ENCODE results near the gene SH3RF2.

Gene SH3RF2

GRCh38 chr5:146047396-146047795 lies 111.0 kb downstream of the SH3RF2 start:
- Histone ChIP-seq H3K4me3 (ENCODE audit: low read depth in 1 of 5, low read length in 5 of 5) (no peak overlapping the region), H3K4me1 (ENCODE audit: control insufficient read depth in 5 of 5, insufficient read depth in 5 of 5, low read length in 5 of 5) (peaks cover 0 to 5% (median 3%) of the 10 kb centered on the region in 5 donors), H3K9ac (ENCODE audit: low read length in 5 of 5) (no peak overlapping the region), H3K36me3 (ENCODE audit: control insufficient read depth in 5 of 5, insufficient read depth in 5 of 5, low read length in 5 of 5) (no peaks in the 10 kb centered on the region), H3K9me3 (ENCODE audit: control insufficient read depth in 5 of 5, low read length in 5 of 5) (no peaks in the 10 kb centered on the region), H3K27ac (ENCODE audit: low read depth, low read length) (no peak overlapping the region), H3K27me3 (ENCODE audit: control insufficient read depth in 5 of 5, insufficient read depth in 4 of 5, low read length in 5 of 5) (peaks cover 0 to 4% (median 0%) of the 10 kb centered on the region in 5 donors)

- peaks cover 0 to 4% (median 0%) of the 10 kb centered on the region in 5 donors for H3K4me1 ChIP-seq (ENCODE audit: control insufficient read depth in 5 of 5, insufficient read depth in 5 of 5, low read length in 5 of 5)
- H3K9ac ChIP-seq (ENCODE audit: low read length in 5 of 5) = no peak overlapping the region
- peaks cover 0 to 4% (median 0%) of the 10 kb centered on the region in 5 donors for H3K27me3 ChIP-seq (ENCODE audit: control insufficient read depth in 5 of 5, insufficient read depth in 4 of 5, low read length in 5 of 5)
- H3K4me3 ChIP-seq (ENCODE audit: low read depth in 1 of 5, low read length in 5 of 5) = no peak overlapping the region
- H3K9me3 ChIP-seq (ENCODE audit: control insufficient read depth in 5 of 5, low read length in 5 of 5) = no peaks in the 10 kb centered on the region
- no peak overlapping the region for H3K27ac ChIP-seq (ENCODE audit: low read depth, low read length)
- H3K36me3 ChIP-seq (ENCODE audit: control insufficient read depth in 5 of 5, insufficient read depth in 5 of 5, low read length in 5 of 5) = no peaks in the 10 kb centered on the region
Measured at GRCh38 chr5:146048994-146049703, 112.8 kb downstream of the SH3RF2 start.

GRCh38 chr5:146049704-146050026 lies 113.3 kb downstream of the SH3RF2 start:
- no peak overlapping the region for H3K4me3 ChIP-seq (ENCODE audit: low read depth in 1 of 5, low read length in 5 of 5)
- H3K9me3 ChIP-seq (ENCODE audit: control insufficient read depth in 5 of 5, low read length in 5 of 5) = no peaks in the 10 kb centered on the region
- no peak overlapping the region for H3K27ac ChIP-seq (ENCODE audit: low read depth, low read length)
- peaks cover 0 to 4% (median 0%) of the 10 kb centered on the region in 5 donors for H3K27me3 ChIP-seq (ENCODE audit: control insufficient read depth in 5 of 5, insufficient read depth in 4 of 5, low read length in 5 of 5)
- H3K36me3 ChIP-seq (ENCODE audit: control insufficient read depth in 5 of 5, insufficient read depth in 5 of 5, low read length in 5 of 5) = no peaks in the 10 kb centered on the region
- H3K9ac ChIP-seq (ENCODE audit: low read length in 5 of 5) = no peak overlapping the region
- H3K4me1 ChIP-seq (ENCODE audit: control insufficient read depth in 5 of 5, insufficient read depth in 5 of 5, low read length in 5 of 5) = peaks cover 0 to 4% (median 0%) of the 10 kb centered on the region in 5 donors

DNA sequence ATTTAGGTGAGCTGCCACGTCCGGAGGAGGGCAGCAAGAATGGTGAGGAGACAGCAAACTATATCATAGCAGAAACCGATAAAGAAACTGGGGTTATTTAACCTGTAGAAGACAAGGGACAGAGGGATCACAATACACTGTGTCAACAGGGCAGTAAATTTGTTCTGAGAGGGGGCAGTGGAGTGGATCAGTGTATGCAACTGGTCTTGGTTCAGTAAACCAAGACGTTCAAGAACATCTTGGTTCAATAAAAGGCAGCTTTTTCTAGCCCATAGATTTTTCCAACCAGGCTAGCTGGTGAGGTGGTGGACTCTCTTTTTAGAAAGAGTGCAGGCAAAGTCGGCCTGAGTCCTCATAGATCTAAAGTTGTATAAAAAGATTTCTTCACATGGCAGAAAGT lies 113.7 kb downstream of the SH3RF2 start:
- Histone ChIP-seq H3K36me3 (ENCODE audit: control insufficient read depth in 5 of 5, insufficient read depth in 5 of 5, low read length in 5 of 5) (no peaks in the 10 kb centered on the region), H3K9ac (ENCODE audit: low read length in 5 of 5) (no peak overlapping the region), H3K4me3 (ENCODE audit: low read depth in 1 of 5, low read length in 5 of 5) (no peak overlapping the region), H3K27ac (ENCODE audit: low read depth, low read length) (no peak overlapping the region), H3K4me1 (ENCODE audit: control insufficient read depth in 5 of 5, insufficient read depth in 5 of 5, low read length in 5 of 5) (peaks cover 0 to 4% (median 0%) of the 10 kb centered on the region in 5 donors), H3K9me3 (ENCODE audit: control insufficient read depth in 5 of 5, low read length in 5 of 5) (no peaks in the 10 kb centered on the region), H3K27me3 (ENCODE audit: control insufficient read depth in 5 of 5, insufficient read depth in 4 of 5, low read length in 5 of 5) (peaks cover 0 to 4% (median 0%) of the 10 kb centered on the region in 5 donors)

DNA sequence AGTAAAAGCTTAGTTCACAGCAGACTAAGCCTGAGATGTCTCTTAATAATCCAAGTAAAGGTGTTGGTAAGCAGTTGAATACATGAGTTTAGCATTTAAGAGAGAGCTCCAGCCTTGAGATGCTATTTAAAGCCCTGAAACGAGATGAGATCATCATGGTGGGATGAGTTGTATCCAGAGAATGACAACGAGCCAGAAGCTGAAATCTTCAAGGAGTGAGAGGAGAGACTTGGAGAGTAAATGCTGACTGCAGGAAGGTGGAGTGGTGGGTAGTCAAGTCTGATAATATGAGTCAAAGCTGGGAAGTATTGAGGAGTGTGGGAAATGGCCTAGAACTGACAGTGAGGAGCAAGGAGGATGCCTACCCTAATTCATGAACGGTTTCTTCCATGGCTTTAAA lies 115.3 kb downstream of the SH3RF2 start:
- Histone ChIP-seq H3K27ac (ENCODE audit: low read depth, low read length) (no peak overlapping the region), H3K9me3 (ENCODE audit: control insufficient read depth in 5 of 5, low read length in 5 of 5) (no peaks in the 10 kb centered on the region), H3K4me1 (ENCODE audit: control insufficient read depth in 5 of 5, insufficient read depth in 5 of 5, low read length in 5 of 5) (peaks cover 0 to 4% (median 0%) of the 10 kb centered on the region in 5 donors), H3K4me3 (ENCODE audit: low read depth in 1 of 5, low read length in 5 of 5) (no peak overlapping the region), H3K36me3 (ENCODE audit: control insufficient read depth in 5 of 5, insufficient read depth in 5 of 5, low read length in 5 of 5) (peaks cover 0 to 5% (median 0%) of the 10 kb centered on the region in 5 donors), H3K27me3 (ENCODE audit: control insufficient read depth in 5 of 5, insufficient read depth in 4 of 5, low read length in 5 of 5) (peaks cover 0 to 4% (median 0%) of the 10 kb centered on the region in 5 donors), H3K9ac (ENCODE audit: low read length in 5 of 5) (no peak overlapping the region)

DNA sequence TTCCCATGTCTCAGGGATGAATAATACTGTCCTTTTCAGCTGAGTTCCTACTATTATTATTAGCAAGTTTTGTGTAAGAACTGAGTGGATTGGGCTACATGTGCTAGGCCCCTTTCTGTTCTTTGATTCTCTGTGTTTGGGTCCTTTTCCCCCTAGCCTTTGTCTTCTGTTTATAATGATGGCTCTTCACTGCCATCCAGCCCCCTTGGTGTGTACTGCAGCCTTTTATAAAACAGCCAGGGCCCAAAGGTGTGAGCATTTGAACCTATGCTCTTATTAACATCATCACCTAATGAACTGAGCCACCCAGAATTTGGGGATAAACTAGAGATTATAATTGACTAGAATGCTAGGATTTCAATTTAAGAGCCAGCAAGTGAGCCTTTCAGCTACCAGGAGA lies 116.4 kb downstream of the SH3RF2 start:
- Histone ChIP-seq H3K9ac (ENCODE audit: low read length in 5 of 5) (no peak overlapping the region), H3K4me1 (ENCODE audit: control insufficient read depth in 5 of 5, insufficient read depth in 5 of 5, low read length in 5 of 5) (no peaks in the 10 kb centered on the region), H3K4me3 (ENCODE audit: low read depth in 1 of 5, low read length in 5 of 5) (no peak overlapping the region), H3K9me3 (ENCODE audit: control insufficient read depth in 5 of 5, low read length in 5 of 5) (no peaks in the 10 kb centered on the region), H3K27ac (ENCODE audit: low read depth, low read length) (no peak overlapping the region), H3K36me3 (ENCODE audit: control insufficient read depth in 5 of 5, insufficient read depth in 5 of 5, low read length in 5 of 5) (peaks cover 0 to 5% (median 3%) of the 10 kb centered on the region in 5 donors), H3K27me3 (ENCODE audit: control insufficient read depth in 5 of 5, insufficient read depth in 4 of 5, low read length in 5 of 5) (peaks cover 0 to 6% (median 0%) of the 10 kb centered on the region in 5 donors)

GRCh38 chr5:146055432-146055831 lies 119.1 kb downstream of the SH3RF2 start:
- Histone ChIP-seq H3K9me3 (ENCODE audit: control insufficient read depth in 5 of 5, low read length in 5 of 5) (no peaks in the 10 kb centered on the region), H3K27me3 (ENCODE audit: control insufficient read depth in 5 of 5, insufficient read depth in 4 of 5, low read length in 5 of 5) (peaks cover 0 to 12% (median 0%) of the 10 kb centered on the region in 5 donors), H3K4me1 (ENCODE audit: control insufficient read depth in 5 of 5, insufficient read depth in 5 of 5, low read length in 5 of 5) (no peaks in the 10 kb centered on the region), H3K27ac (ENCODE audit: low read depth, low read length) (no peak overlapping the region), H3K36me3 (ENCODE audit: control insufficient read depth in 5 of 5, insufficient read depth in 5 of 5, low read length in 5 of 5) (peaks cover 0 to 5% (median 3%) of the 10 kb centered on the region in 5 donors), H3K4me3 (ENCODE audit: low read depth in 1 of 5, low read length in 5 of 5) (no peak overlapping the region), H3K9ac (ENCODE audit: low read length in 5 of 5) (no peak overlapping the region)

GRCh38 chr5:146059460-146060220 lies 123.3 kb downstream of the SH3RF2 start:
- Histone ChIP-seq H3K4me3 (ENCODE audit: low read depth in 1 of 5, low read length in 5 of 5) (no peak overlapping the region), H3K9ac (ENCODE audit: low read length in 5 of 5) (no peak overlapping the region), H3K9me3 (ENCODE audit: control insufficient read depth in 5 of 5, low read length in 5 of 5) (no peaks in the 10 kb centered on the region), H3K27me3 (ENCODE audit: control insufficient read depth in 5 of 5, insufficient read depth in 4 of 5, low read length in 5 of 5) (peaks cover 0 to 8% (median 0%) of the 10 kb centered on the region in 5 donors), H3K27ac (ENCODE audit: low read depth, low read length) (no peak overlapping the region), H3K36me3 (ENCODE audit: control insufficient read depth in 5 of 5, insufficient read depth in 5 of 5, low read length in 5 of 5) (peaks cover 0 to 9% (median 5%) of the 10 kb centered on the region in 5 donors), H3K4me1 (ENCODE audit: control insufficient read depth in 5 of 5, insufficient read depth in 5 of 5, low read length in 5 of 5) (no peaks in the 10 kb centered on the region)

- peaks cover 0 to 8% (median 0%) of the 10 kb centered on the region in 5 donors for H3K27me3 ChIP-seq (ENCODE audit: control insufficient read depth in 5 of 5, insufficient read depth in 4 of 5, low read length in 5 of 5)
- no peak overlapping the region for H3K4me3 ChIP-seq (ENCODE audit: low read depth in 1 of 5, low read length in 5 of 5)
- peaks cover 0 to 9% (median 5%) of the 10 kb centered on the region in 5 donors for H3K36me3 ChIP-seq (ENCODE audit: control insufficient read depth in 5 of 5, insufficient read depth in 5 of 5, low read length in 5 of 5)
- H3K9ac ChIP-seq (ENCODE audit: low read length in 5 of 5) = no peak overlapping the region
- no peak overlapping the region for H3K27ac ChIP-seq (ENCODE audit: low read depth, low read length)
- H3K4me1 ChIP-seq (ENCODE audit: control insufficient read depth in 5 of 5, insufficient read depth in 5 of 5, low read length in 5 of 5) = no peaks in the 10 kb centered on the region
- no peaks in the 10 kb centered on the region for H3K9me3 ChIP-seq (ENCODE audit: control insufficient read depth in 5 of 5, low read length in 5 of 5)
Measured at GRCh38 chr5:146060221-146060585, 123.8 kb downstream of the SH3RF2 start.

DNA sequence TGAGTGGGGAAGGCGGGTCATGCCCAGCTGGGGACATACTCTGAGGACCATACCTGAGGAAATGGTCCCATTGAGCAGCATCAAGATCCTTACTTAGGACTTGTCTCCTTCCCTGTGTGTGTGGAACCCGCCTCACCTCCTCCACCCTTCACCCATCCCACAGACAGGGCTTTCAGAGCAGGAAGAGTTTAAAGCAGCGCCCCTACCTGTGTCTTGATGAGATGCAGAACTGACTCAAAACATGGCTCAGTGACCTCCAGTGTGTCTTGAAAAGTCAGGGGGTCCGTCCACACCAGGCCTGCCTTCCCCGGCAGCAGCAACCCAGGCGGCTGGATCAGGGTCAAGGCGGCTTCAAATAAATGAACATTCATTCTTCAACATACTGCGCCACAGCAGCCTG lies 130.6 kb downstream of the SH3RF2 start:
- Histone ChIP-seq H3K9me3 (ENCODE audit: control insufficient read depth in 5 of 5, low read length in 5 of 5) (no peaks in the 10 kb centered on the region), H3K4me3 (ENCODE audit: low read depth in 1 of 5, low read length in 5 of 5) (no peak overlapping the region), H3K9ac (ENCODE audit: low read length in 5 of 5) (no peak overlapping the region), H3K4me1 (ENCODE audit: control insufficient read depth in 5 of 5, insufficient read depth in 5 of 5, low read length in 5 of 5) (peaks cover 0 to 6% (median 0%) of the 10 kb centered on the region in 5 donors), H3K27ac (ENCODE audit: low read depth, low read length) (no peak overlapping the region), H3K27me3 (ENCODE audit: control insufficient read depth in 5 of 5, insufficient read depth in 4 of 5, low read length in 5 of 5) (no peaks in the 10 kb centered on the region), H3K36me3 (ENCODE audit: control insufficient read depth in 5 of 5, insufficient read depth in 5 of 5, low read length in 5 of 5) (peaks cover 0 to 6% (median 0%) of the 10 kb centered on the region in 5 donors)

Measured in subcutaneous abdominal adipose tissue (tissue), 5 donors.